Fibroblast of lung (primary cell): ENCODE results near the gene UGT1A3. TPM values are rescaled to one million over a fixed set of nuclear protein-coding genes. Genes with fewer than 3 reads are reported as not detected.
"Not testable (repeated sequence)": the region's sequence is repeated elsewhere in the genome, so short reads cannot be mapped to it uniquely, and the experiment has no call there.

Experiments used
- DNase-seq, 2 donors: peaks; one replicate each; pipeline versions ENCODE4 v3.0.0 to v3.0.0-alpha.2; 2010; ENCODE audit warnings: low read depth in 2 of 2
- H2AFZ ChIP-seq: 2 replicates; pipeline ENCODE4 v1.5.1; 2012; ENCODE audit warnings: low read length, control low read depth, inconsistent platforms
- H3K27ac ChIP-seq: 2 replicates; pipeline ENCODE4 v1.5.1; 2011; ENCODE audit warnings: low read length, control low read depth; ENCODE audit not compliant: insufficient read depth
- H3K27me3 ChIP-seq: 2 replicates; pipeline ENCODE4 v1.5.1; 2011; ENCODE audit warnings: mild to moderate bottlenecking, low read length; ENCODE audit not compliant: control insufficient read depth, insufficient read depth
- H3K36me3 ChIP-seq: 2 replicates; pipeline ENCODE4 v1.5.1; 2011; ENCODE audit warnings: low read length; ENCODE audit not compliant: control insufficient read depth, insufficient read depth
- H3K4me1 ChIP-seq: 2 replicates; pipeline ENCODE4 v1.5.1; 2011; ENCODE audit warnings: low read length; ENCODE audit not compliant: control insufficient read depth, insufficient read depth; ENCODE audit errors: extremely low read depth
- H3K4me2 ChIP-seq: 2 replicates; pipeline ENCODE4 v1.5.1; 2011; ENCODE audit warnings: low read length, control low read depth; ENCODE audit not compliant: insufficient read depth; ENCODE audit errors: extremely low read depth
- H3K4me3 ChIP-seq, 4 experiments: fragments of 200-600 bp in 1 of 4; sonication (generic) in 1 of 4; replicated peaks in 1 of 4; 2 replicates each; pipeline ENCODE4 v1.5.1; 2011 to 2016; ENCODE audit warnings: low read length in 4 of 4, low read depth in 3 of 4, mild to moderate bottlenecking in 3 of 4, control low read depth in 2 of 4, inconsistent platforms in 1 of 4, mixed read lengths in 1 of 4; ENCODE audit not compliant: insufficient read depth in 1 of 4; ENCODE audit errors: control extremely low read depth in 1 of 4
- H3K79me2 ChIP-seq: 2 replicates; pipeline ENCODE4 v1.5.1; 2012; ENCODE audit warnings: mild to moderate bottlenecking, low read length, inconsistent platforms; ENCODE audit not compliant: control insufficient read depth, insufficient read depth
- H3K9ac ChIP-seq: 2 replicates; pipeline ENCODE4 v1.5.1; 2011; ENCODE audit warnings: mild to moderate bottlenecking, low read length, control low read depth; ENCODE audit not compliant: insufficient read depth
- H3K9me3 ChIP-seq: 2 replicates; pipeline ENCODE4 v1.5.1; 2012; ENCODE audit warnings: low read depth, low read length; ENCODE audit not compliant: control insufficient read depth, insufficient read depth
- H4K20me1 ChIP-seq: 2 replicates; pipeline ENCODE4 v1.5.1; 2011; ENCODE audit warnings: low read length; ENCODE audit not compliant: control insufficient read depth, insufficient read depth; ENCODE audit errors: extremely low read depth
- CTCF ChIP-seq, 2 donors: IDR thresholded peaks in 1 of 2; conservative IDR thresholded peaks in 1 of 2; 1 replicate in 1 of 2; 2 replicates in 1 of 2; pipeline ENCODE4 v1.5.1; 2011 to 2012; ENCODE audit warnings: low read length in 2 of 2, control low read depth in 1 of 2, inconsistent platforms in 1 of 2, low read depth in 1 of 2, mild to moderate bottlenecking in 1 of 2
- EZH2 ChIP-seq: IDR thresholded peaks from 2 replicates; pipeline ENCODE4 v1.5.1; 2012; ENCODE audit warnings: low read length, control low read depth, mild to moderate bottlenecking; ENCODE audit errors: missing control alignments
- polyA plus RNA-seq, 2 donors: library from polyadenylated mRNA; depleted of rRNA in 1 of 2; stranded (reverse) in 1 of 2; unstranded in 1 of 2; fragments of >200 nt; gene quantifications; 2 replicates each; pipeline ENCODE4 v1.2.1, GENCODE V29; 2011 to 2012; ENCODE audit warnings: missing spikeins in 1 of 2
- total RNA-seq: library from RNA; depleted of rRNA; stranded (reverse); fragments of >200 nt; gene quantifications from 2 replicates; pipeline ENCODE4 v1.2.1, GENCODE V29; 2014

UGT1A3 gene
- total and polyA plus RNA-seq, 2 donors (not counting 1 experiment from before 2014, with no cell fraction given), result not detected

GRCh38 chr2:233743464-233744259 lies 14.8 kb downstream of the UGT1A3 start:
- H3K36me3 ChIP-seq, result no peaks in the 10 kb centered on the region
- H3K4me3 ChIP-seq, result no peak overlapping the region
- no peaks in the 10 kb centered on the region for H3K79me2 ChIP-seq
- no peaks in the 10 kb centered on the region for H3K9me3 ChIP-seq
- H3K9ac ChIP-seq, result no peak overlapping the region
- DNase-seq, result no peak
- no peaks in the 10 kb centered on the region for H4K20me1 ChIP-seq
- TF ChIP-seq EZH2 (no peak), CTCF (conservative IDR thresholded peaks at IDR 0.05 in 1 of 2, IDR thresholded peaks at IDR 0.05 in 1 of 2; ENCODE audit: low read depth in 1 of 2, low read length in 2 of 2) (no peak)
- H3K4me1 ChIP-seq, result no peaks in the 10 kb centered on the region
- no peak overlapping the region for H2AFZ ChIP-seq
- H3K27ac ChIP-seq, result no peak overlapping the region
- no peak overlapping the region for H3K4me2 ChIP-seq
- H3K27me3 ChIP-seq, result no peaks in the 10 kb centered on the region

GRCh38 chr2:233745073-233745755 lies 16.4 kb downstream of the UGT1A3 start:
- no peaks in the 10 kb centered on the region for H3K27me3 ChIP-seq
- no peak for TF ChIP-seq CTCF (conservative IDR thresholded peaks at IDR 0.05 in 1 of 2, IDR thresholded peaks at IDR 0.05 in 1 of 2; ENCODE audit: low read depth in 1 of 2, low read length in 2 of 2)
- TF ChIP-seq EZH2, result no peak
- DNase-seq, result no peak
- no peak overlapping the region for H3K9ac ChIP-seq
- H3K4me2 ChIP-seq, result no peak overlapping the region
- no peaks in the 10 kb centered on the region for H4K20me1 ChIP-seq
- H3K4me3 ChIP-seq, result no peak overlapping the region
- H3K27ac ChIP-seq, result no peak overlapping the region
- H3K9me3 ChIP-seq, result no peaks in the 10 kb centered on the region
- no peaks in the 10 kb centered on the region for H3K79me2 ChIP-seq
- H2AFZ ChIP-seq, result no peak overlapping the region
- no peaks in the 10 kb centered on the region for H3K4me1 ChIP-seq
- no peaks in the 10 kb centered on the region for H3K36me3 ChIP-seq

- H4K20me1 ChIP-seq, H3K9ac ChIP-seq, H3K27me3 ChIP-seq, H3K4me2 ChIP-seq, H3K79me2 ChIP-seq, H3K9me3 ChIP-seq, H2AFZ ChIP-seq, H3K4me1 ChIP-seq, H3K36me3 ChIP-seq, DNase-seq, H3K4me3 ChIP-seq, H3K27ac ChIP-seq: not testable (repeated sequence)
Observed at GRCh38 chr2:233745838-233746237, 17.0 kb downstream of the UGT1A3 start.
